ENCODE data around the gene GOSR1.

DNA sequence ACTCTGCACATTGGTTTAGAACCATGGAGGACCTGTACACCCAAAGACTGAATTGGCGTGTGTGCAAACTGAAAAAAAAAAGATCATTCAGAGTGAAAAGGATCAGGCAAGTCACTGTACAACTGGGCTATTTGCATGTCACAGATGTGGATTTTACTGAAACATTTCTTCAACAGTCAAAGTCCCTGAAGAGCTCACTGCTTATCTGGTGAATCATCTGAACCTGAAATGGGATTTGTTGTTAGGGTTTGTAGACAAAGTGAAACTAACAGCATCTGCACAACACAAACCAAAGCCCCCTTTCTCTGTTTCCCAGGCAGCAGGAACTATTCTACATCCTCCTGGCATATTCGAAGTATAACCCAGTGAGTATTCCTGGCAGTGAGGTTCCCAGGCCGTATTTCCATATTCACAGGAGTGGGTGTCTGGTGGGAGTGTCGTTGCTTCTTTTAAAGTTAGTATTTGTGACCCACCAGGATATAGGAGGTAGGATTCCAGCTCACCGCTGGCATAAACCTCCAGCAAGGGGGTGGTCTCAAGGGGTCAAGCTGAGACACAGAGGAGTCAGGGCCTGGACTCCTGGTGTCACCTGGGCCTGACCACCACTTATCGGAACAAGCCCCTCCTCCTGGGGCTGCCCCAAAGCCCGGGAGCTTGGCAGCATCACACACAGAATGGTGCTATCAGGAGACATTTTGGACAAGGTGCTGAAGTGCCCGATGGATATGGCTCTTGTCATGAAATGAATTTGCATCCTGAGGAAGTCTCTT, 80.9 kb downstream of the GOSR1 start:
- TF ChIP-seq, protein P1, sequence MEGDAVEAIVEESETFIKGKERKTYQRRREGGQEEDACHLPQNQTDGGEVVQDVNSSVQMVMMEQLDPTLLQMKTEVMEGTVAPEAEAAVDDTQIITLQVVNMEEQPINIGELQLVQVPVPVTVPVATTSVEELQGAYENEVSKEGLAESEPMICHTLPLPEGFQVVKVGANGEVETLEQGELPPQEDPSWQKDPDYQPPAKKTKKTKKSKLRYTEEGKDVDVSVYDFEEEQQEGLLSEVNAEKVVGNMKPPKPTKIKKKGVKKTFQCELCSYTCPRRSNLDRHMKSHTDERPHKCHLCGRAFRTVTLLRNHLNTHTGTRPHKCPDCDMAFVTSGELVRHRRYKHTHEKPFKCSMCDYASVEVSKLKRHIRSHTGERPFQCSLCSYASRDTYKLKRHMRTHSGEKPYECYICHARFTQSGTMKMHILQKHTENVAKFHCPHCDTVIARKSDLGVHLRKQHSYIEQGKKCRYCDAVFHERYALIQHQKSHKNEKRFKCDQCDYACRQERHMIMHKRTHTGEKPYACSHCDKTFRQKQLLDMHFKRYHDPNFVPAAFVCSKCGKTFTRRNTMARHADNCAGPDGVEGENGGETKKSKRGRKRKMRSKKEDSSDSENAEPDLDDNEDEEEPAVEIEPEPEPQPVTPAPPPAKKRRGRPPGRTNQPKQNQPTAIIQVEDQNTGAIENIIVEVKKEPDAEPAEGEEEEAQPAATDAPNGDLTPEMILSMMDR (conservative IDR thresholded peaks at IDR 0.05): no peak
- no peak for TF ChIP-seq ZFX (IDR thresholded peaks at IDR 0.05)

Measured in C4-2B (cell line).